Measurements from ENCODE around the gene CBX4.

- TF ChIP-seq KDM1A (IDR thresholded peaks at IDR 0.05; ENCODE audit: borderline replicate concordance) = no peak
- no peak for TF ChIP-seq PBX3 (IDR thresholded peaks at IDR 0.05; ENCODE audit: insufficient replicate concordance, low read depth, low read length)
- no peak for TF ChIP-seq CTCF (IDR thresholded peaks at IDR 0.05 in 2 of 3, conservative IDR thresholded peaks at IDR 0.05 in 1 of 3; ENCODE audit: control insufficient read depth in 2 of 3, extremely low read depth in 1 of 3, insufficient read depth in 1 of 3, low read depth in 3 of 3, low read length in 3 of 3)
- TF ChIP-seq GATAD2B (conservative IDR thresholded peaks at IDR 0.05; ENCODE audit: low read depth) = no peak
- no peak for TF ChIP-seq POLR2AphosphoS5 (IDR thresholded peaks at IDR 0.05; ENCODE audit: low read length)
- no peak for TF ChIP-seq NFYB (IDR thresholded peaks at IDR 0.05; ENCODE audit: insufficient read depth, low read depth, low read length)
- no peak for TF ChIP-seq SUPT20H (IDR thresholded peaks at IDR 0.05; ENCODE audit: borderline replicate concordance, control insufficient read depth, low read depth, low read length)
- TF ChIP-seq REST (IDR thresholded peaks at IDR 0.05; ENCODE audit: low read depth, low read length) = no peak
- TF ChIP-seq CBX3 (IDR thresholded peaks at IDR 0.05; ENCODE audit: borderline replicate concordance, low read depth) = no peak
- no peak for TF ChIP-seq EZH2 (IDR thresholded peaks at IDR 0.05; ENCODE audit: borderline replicate concordance, control insufficient read depth, low read depth, low read length)
- TF ChIP-seq ATF7 (IDR thresholded peaks at IDR 0.05; ENCODE audit: low read depth) = no peak
These were observed 8.6 kb upstream of the CBX4 start for GRCh38 chr17:79847698-79848369.
